ENCODE results near the gene AMFR.

GRCh38 chr16:56366945-56367344 lies 58.4 kb downstream of the AMFR start:
- no peak for TF ChIP-seq CTCF (IDR thresholded peaks at IDR 0.05)
- no peak for TF ChIP-seq POLR2AphosphoS5 (IDR thresholded peaks at IDR 0.05)
- no peak for TF ChIP-seq POLR2A (IDR thresholded peaks at IDR 0.05)

All from suprapubic skin (tissue), 4 donors.